ENCODE measurements around the gene GLT6D1.
"Not testable (repeated sequence)": the region's sequence is repeated elsewhere in the genome, so short reads cannot be mapped to it uniquely, and the experiment has no call there.

Gene GLT6D1

GRCh38 chr9:135639196-135639595 is at the start of gene GLT6D1:
TSS of gene GLT6D1 (minus strand) at chr9:135639540. CDS start at chr9:135639187, 353 bp downstream.
- no peak for TF ChIP-seq JUND (IDR thresholded peaks at IDR 0.05; ENCODE audit: low read depth)
- in situ Hi-C loops (cut with HindIII; ENCODE audit: low pct_unique_long_range_greater_than_20kb, low sequenced_read_pairs), result no loop called here

GRCh38 chr9:135689011-135689410 is 49.7 kb upstream of the GLT6D1 start:
- no peak for DNase-seq (ENCODE audit: low read depth in 1 of 2, low spot score in 1 of 2)
- in situ Hi-C loops (cut with HindIII; ENCODE audit: low pct_unique_long_range_greater_than_20kb, low sequenced_read_pairs), result no loop called here
- TF ChIP-seq JUND (IDR thresholded peaks at IDR 0.05; ENCODE audit: low read depth), result no peak

More at GRCh38 chr9:135639196-135639595, at the start of gene GLT6D1:
- no peak for DNase-seq (ENCODE audit: low read depth in 1 of 2, low spot score in 1 of 2)

DNA sequence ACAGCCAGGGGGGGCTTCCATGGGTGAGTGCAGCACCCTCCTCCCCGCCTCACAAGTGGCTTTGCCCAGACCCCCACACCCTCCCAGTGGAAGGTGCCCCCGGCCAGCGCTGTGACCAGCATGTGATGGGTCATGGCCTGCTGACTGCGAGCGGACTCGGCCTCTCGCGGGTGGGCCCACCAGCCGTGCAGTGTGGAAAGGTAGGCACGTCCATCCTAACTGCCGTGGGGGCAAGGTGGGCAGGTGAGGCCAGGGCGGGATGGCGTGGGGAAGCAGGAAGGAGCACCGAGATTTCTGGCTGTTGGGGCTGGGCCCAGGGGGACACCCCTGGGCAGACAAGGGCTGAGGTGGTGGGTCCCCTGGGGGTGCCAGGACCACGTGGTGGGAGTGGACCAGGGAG is 47.9 kb upstream of the GLT6D1 start:
- DNase-seq (ENCODE audit: low read depth in 1 of 2, low spot score in 1 of 2), result no peak
- TF ChIP-seq JUND (IDR thresholded peaks at IDR 0.05; ENCODE audit: low read depth), result no peak
- in situ Hi-C loops (cut with HindIII; ENCODE audit: low pct_unique_long_range_greater_than_20kb, low sequenced_read_pairs), result no loop called here

- no peak for DNase-seq (ENCODE audit: low read depth in 1 of 2, low spot score in 1 of 2)
- no peak for TF ChIP-seq JUND (IDR thresholded peaks at IDR 0.05; ENCODE audit: low read depth)
- in situ Hi-C loops (cut with HindIII; ENCODE audit: low pct_unique_long_range_greater_than_20kb, low sequenced_read_pairs), result no loop called here
Observed at GRCh38 chr9:135684691-135685090, 45.4 kb upstream of the GLT6D1 start.

- no peak for DNase-seq (ENCODE audit: low read depth in 1 of 2, low spot score in 1 of 2)
- in situ Hi-C loops (cut with HindIII; ENCODE audit: low pct_unique_long_range_greater_than_20kb, low sequenced_read_pairs), result no loop called here
- TF ChIP-seq JUND (IDR thresholded peaks at IDR 0.05; ENCODE audit: low read depth), result no peak
Observed at GRCh38 chr9:135683401-135684034, 44.2 kb upstream of the GLT6D1 start.

GRCh38 chr9:135681161-135681560 is 41.8 kb upstream of the GLT6D1 start:
- no peak for TF ChIP-seq JUND (IDR thresholded peaks at IDR 0.05; ENCODE audit: low read depth)
- in situ Hi-C loops (cut with HindIII; ENCODE audit: low pct_unique_long_range_greater_than_20kb, low sequenced_read_pairs), result no loop called here
- no peak for DNase-seq (ENCODE audit: low read depth in 1 of 2, low spot score in 1 of 2)

- in situ Hi-C loops (cut with HindIII; ENCODE audit: low pct_unique_long_range_greater_than_20kb, low sequenced_read_pairs), result no loop called here
- TF ChIP-seq JUND (IDR thresholded peaks at IDR 0.05; ENCODE audit: low read depth), result no peak
- DNase-seq (ENCODE audit: low read depth in 1 of 2, low spot score in 1 of 2), result no peak
Observed at GRCh38 chr9:135680056-135680455, 40.7 kb upstream of the GLT6D1 start.

GRCh38 chr9:135678236-135679017 is 39.1 kb upstream of the GLT6D1 start:
- DNase-seq (ENCODE audit: low read depth in 1 of 2, low spot score in 1 of 2), result no peak
- in situ Hi-C loops (cut with HindIII; ENCODE audit: low pct_unique_long_range_greater_than_20kb, low sequenced_read_pairs), result no loop called here
- TF ChIP-seq JUND (IDR thresholded peaks at IDR 0.05; ENCODE audit: low read depth), result no peak

- TF ChIP-seq JUND (IDR thresholded peaks at IDR 0.05; ENCODE audit: low read depth), result no peak
- in situ Hi-C loops (cut with HindIII; ENCODE audit: low pct_unique_long_range_greater_than_20kb, low sequenced_read_pairs), result no loop called here
Observed at GRCh38 chr9:135677641-135678168, 38.4 kb upstream of the GLT6D1 start.

DNA sequence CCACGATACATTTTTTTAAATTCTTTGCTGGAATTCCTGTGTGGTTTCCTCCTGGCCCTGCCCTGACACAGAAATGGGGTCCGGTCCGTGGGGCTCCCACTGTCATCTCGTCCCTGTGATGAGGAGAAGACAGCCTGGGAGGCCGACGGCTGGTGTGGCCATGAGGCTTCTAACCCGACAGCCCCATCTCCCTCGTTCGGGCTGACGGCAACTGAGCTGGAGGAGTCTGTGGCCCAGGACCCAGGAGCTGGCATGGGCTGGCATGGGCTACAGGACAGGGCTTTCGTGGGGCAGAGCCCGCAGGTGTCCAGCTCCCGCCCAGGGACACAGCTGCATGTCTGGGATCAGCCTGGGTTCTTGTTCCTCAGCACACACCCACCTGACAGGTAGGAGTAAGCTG is 37.6 kb upstream of the GLT6D1 start:
- no peak for DNase-seq (ENCODE audit: low read depth in 1 of 2, low spot score in 1 of 2)
- no peak for TF ChIP-seq JUND (IDR thresholded peaks at IDR 0.05; ENCODE audit: low read depth)
- in situ Hi-C loops (cut with HindIII; ENCODE audit: low pct_unique_long_range_greater_than_20kb, low sequenced_read_pairs), result no loop called here

More at GRCh38 chr9:135677641-135678168, 38.4 kb upstream of the GLT6D1 start:
- no peak for DNase-seq (ENCODE audit: low read depth in 1 of 2, low spot score in 1 of 2)

- in situ Hi-C loops (cut with HindIII; ENCODE audit: low pct_unique_long_range_greater_than_20kb, low sequenced_read_pairs), result no loop called here
- no peak for TF ChIP-seq JUND (IDR thresholded peaks at IDR 0.05; ENCODE audit: low read depth)
Observed at GRCh38 chr9:135674977-135675376, 35.6 kb upstream of the GLT6D1 start.

GRCh38 chr9:135673941-135674340 is 34.6 kb upstream of the GLT6D1 start:
- TF ChIP-seq JUND (IDR thresholded peaks at IDR 0.05; ENCODE audit: low read depth), result no peak
- DNase-seq (ENCODE audit: low read depth in 1 of 2, low spot score in 1 of 2), result no peak
- in situ Hi-C loops (cut with HindIII; ENCODE audit: low pct_unique_long_range_greater_than_20kb, low sequenced_read_pairs), result no loop called here

More at GRCh38 chr9:135674977-135675376, 35.6 kb upstream of the GLT6D1 start:
- no peak for DNase-seq (ENCODE audit: low read depth in 1 of 2, low spot score in 1 of 2)

GRCh38 chr9:135672786-135673185 is 33.4 kb upstream of the GLT6D1 start:
- DNase-seq (ENCODE audit: low read depth in 1 of 2, low spot score in 1 of 2); in situ Hi-C loops (cut with HindIII; ENCODE audit: low pct_unique_long_range_greater_than_20kb, low sequenced_read_pairs): not testable (repeated sequence)

Measured in T47D (cell line).